K562 (cell line): ENCODE measurements around the gene ARHGEF38. TPM values are rescaled to one million over a fixed set of nuclear protein-coding genes. Genes with fewer than 3 reads are reported as not detected.

ENCODE experiments used
- ATAC-seq: fragments of 200-7000 bp; cut with Tn5 transposase; 3 replicates; pipeline ENCODE4 v1.9.1; 2020; ENCODE audit warnings: moderate library complexity
- BruUV-seq: library from RNA; stranded (reverse); fragments of 400-500 nt; replicated peaks from 2 replicates; lab custom pipeline; 2021; lab: Mats Ljungman, UMichigan
- CTCF ChIA-PET: fragments of 300-600 bp; formaldehyde crosslinking; extraction: SDS; loops from one replicate; lab custom pipeline; 2021; ENCODE audit warnings: low intra/inter-chr PET ratio; lab: Yijun Ruan, JAX
- POLR2A ChIA-PET: fragments of 300-600, 350-650 bp; sonication (Branson Sonifier 250); formaldehyde crosslinking; extraction: SDS; loops from one replicate; lab custom pipeline; 2021; ENCODE audit warnings: antibody characterized with exemption, inconsistent platforms; lab: Yijun Ruan, JAX
- DNase-seq, 4 experiments: peaks; one replicate each; pipeline versions ENCODE4 v3.0.0 to v3.0.0-alpha.2; 2011 to 2018; ENCODE audit warnings: low spot score in 3 of 4, mixed read lengths in 3 of 4; ENCODE audit errors: extremely low read depth in 1 of 4
- FAIRE-seq: peaks from 2 replicates; lab custom pipeline; 2011; peaks lifted over from hg19 to GRCh38; lab: Jason Lieb, UNC
- H2AFZ ChIP-seq: 2 replicates; pipeline ENCODE4 v1.6.0; 2011; ENCODE audit warnings: low read depth, low read length, control low read depth, inconsistent platforms
- H3K27ac ChIP-seq: fragments of 200-600 bp; 3 replicates; pipeline ENCODE4 v1.8.0; 2011; ENCODE audit warnings: low read depth, mild to moderate bottlenecking, control low read depth, inconsistent platforms, low read length, moderate library complexity, mixed read lengths; ENCODE audit errors: extremely low read depth
- H3K27me3 ChIP-seq, 2 experiments: fragments of 300-600 bp in 1 of 2; 2 replicates in 1 of 2; 3 replicates in 1 of 2; pipeline versions ENCODE4 v1.6.0 to v1.8.0; 2011; ENCODE audit warnings: inconsistent platforms in 2 of 2, low read length in 2 of 2, mild to moderate bottlenecking in 1 of 2, mixed read lengths in 1 of 2, moderate library complexity in 1 of 2; ENCODE audit not compliant: control insufficient read depth in 2 of 2, insufficient read depth in 2 of 2
- H3K36me3 ChIP-seq: fragments of 300-600 bp; 3 replicates; pipeline ENCODE4 v1.8.0; 2011; ENCODE audit warnings: mild to moderate bottlenecking, low read length, inconsistent platforms; ENCODE audit not compliant: control insufficient read depth, insufficient read depth
- H3K4me1 ChIP-seq, 2 experiments: fragments of 200-600 bp in 1 of 2; replicated peaks in 1 of 2; 2 replicates in 1 of 2; 3 replicates in 1 of 2; pipeline versions ENCODE4 v1.5.1 to v1.8.0; 2011; ENCODE audit warnings: inconsistent platforms in 2 of 2, low read length in 2 of 2, mild to moderate bottlenecking in 1 of 2, mixed read lengths in 1 of 2, moderate library complexity in 1 of 2; ENCODE audit not compliant: control insufficient read depth in 2 of 2, insufficient read depth in 2 of 2
- H3K4me2 ChIP-seq: 2 replicates; pipeline ENCODE4 v1.6.1; 2011; ENCODE audit warnings: low read length, control low read depth, inconsistent platforms, mixed read lengths; ENCODE audit not compliant: insufficient read depth
- H3K4me3 ChIP-seq: fragments of 200-600 bp; sonication (generic), shearing (Covaris generic); 2 replicates; pipeline ENCODE4 v1.5.1; 2016; ENCODE audit warnings: control low read depth, inconsistent platforms
- H3K79me2 ChIP-seq: fragments of 200-600 bp; 3 replicates; pipeline ENCODE4 v1.8.0; 2011; ENCODE audit warnings: low read length, inconsistent platforms; ENCODE audit not compliant: control insufficient read depth, insufficient read depth
- H3K9ac ChIP-seq, 2 experiments: 2 replicates each; pipeline versions ENCODE4 v1.6.0 to v1.6.1; 2011; ENCODE audit warnings: low read depth in 2 of 2, low read length in 2 of 2, control low read depth in 1 of 2, inconsistent platforms in 1 of 2, mild to moderate bottlenecking in 1 of 2, mixed read lengths in 1 of 2; ENCODE audit not compliant: insufficient read depth in 1 of 2
- H3K9me1 ChIP-seq: one replicate; pipeline ENCODE4 v1.6.0; 2011; ENCODE audit warnings: inconsistent platforms, mild to moderate bottlenecking, low read length, moderate library complexity; ENCODE audit not compliant: control insufficient read depth, insufficient read depth
- H3K9me3 ChIP-seq: replicated peaks from 2 replicates; pipeline ENCODE4 v1.5.1; 2011; ENCODE audit warnings: low read depth, low read length, inconsistent platforms; ENCODE audit not compliant: control insufficient read depth, insufficient read depth
- H4K20me1 ChIP-seq: replicated peaks from 2 replicates; pipeline ENCODE4 v1.6.1; 2011; ENCODE audit warnings: low read length, inconsistent platforms, mixed read lengths; ENCODE audit not compliant: control insufficient read depth, insufficient read depth
- GATAD2A ChIP-seq: fragments of 450-650 bp; IDR thresholded peaks from 2 replicates; pipeline ENCODE4 v1.6.1; 2017
- MCM3 ChIP-seq: fragments of 450-650 bp; IDR thresholded peaks from 2 replicates; pipeline ENCODE4 v1.6.1; 2016
- NR2F6 ChIP-seq: fragments of 450-650 bp; formaldehyde crosslinking; IDR thresholded peaks from 2 replicates; pipeline ENCODE4 v1.4.0; 2020; ENCODE audit warnings: mild to moderate bottlenecking
- ZKSCAN8 ChIP-seq: fragments of 200-800 bp; sonication (Bioruptor generic); IDR thresholded peaks from 2 replicates; pipeline ENCODE4 v1.6.1; 2016; ENCODE audit warnings: missing genetic modification characterization, missing compliant biosample characterization
- ZNF445 ChIP-seq: fragments of 250-450 bp; sonication (Bioruptor Pico); IDR thresholded peaks from 2 replicates; pipeline ENCODE4 v1.4.0; 2020; ENCODE audit warnings: low read depth, mild to moderate bottlenecking, moderate library complexity
- WGBS: fragments of 100-300 bp; shearing (Covaris generic); methylation state at CpG from one replicate; pipeline ENCODE4 v1.1.6; 2016; ENCODE audit warnings: low coverage, mixed read lengths; ENCODE audit not compliant: insufficient coverage; ENCODE audit errors: missing lambda C conversion rate; 5-methylcytosine and 5-hydroxymethylcytosine counted together
- in situ Hi-C: fragments of 300-500 bp; cut with MboI; formaldehyde crosslinking; loops from 4 replicates; pipeline ENCODE4 v1.15.0; 2018; ENCODE audit warnings: inconsistent platforms, mixed read lengths
- intact Hi-C: fragments of 100-400 bp; cut with micrococcal nuclease; formaldehyde crosslinking; loops from 2 replicates; pipeline ENCODE4 v1.14.2; 2022
- polyA plus RNA-seq, 8 experiments: library from polyadenylated mRNA; depleted of rRNA in 4 of 8; stranded (reverse) in 5 of 8; unstranded in 3 of 8; fragments of >200 nt; fragmentation: Nextera tagmentation in 2 of 8; fragmentation: Illumina TruSeq in 1 of 8; extraction: Ambion mirVana in 2 of 8; extraction: Trizol in 1 of 8; gene quantifications; 2 replicates each; pipeline versions ENCODE4 v1.2.1 to v1.2.3, GENCODE V29; 2011 to 2014; ENCODE audit warnings: inconsistent platforms in 1 of 8, missing spikeins in 1 of 8
- total RNA-seq, 7 experiments: library from RNA; depleted of rRNA in 6 of 7; stranded (reverse); fragments of >200 nt in 6 of 7; fragmentation: Illumina TruSeq in 2 of 7; extraction: Trizol in 2 of 7; gene quantifications; 2 replicates each; pipeline versions ENCODE4 v1.2.1 to v1.2.3, GENCODE V29; 2011 to 2021; ENCODE audit warnings: low replicate concordance in 1 of 7
- TF ChIP-seq, protein P1 (sequence below): fragments of 450-650 bp; conservative IDR thresholded peaks from 2 replicates; pipeline ENCODE4 v1.6.1; 2016; ENCODE audit warnings: missing genetic modification characterization, low read depth, mild to moderate bottlenecking, control low read depth, missing compliant biosample characterization

ARHGEF38 gene
- total and polyA plus RNA-seq, 9 of the 15 experiments (the other 6 are each of a cell fraction or from before 2014, with no cell fraction given): 0.17 TPM; not detected in 8

DNA sequence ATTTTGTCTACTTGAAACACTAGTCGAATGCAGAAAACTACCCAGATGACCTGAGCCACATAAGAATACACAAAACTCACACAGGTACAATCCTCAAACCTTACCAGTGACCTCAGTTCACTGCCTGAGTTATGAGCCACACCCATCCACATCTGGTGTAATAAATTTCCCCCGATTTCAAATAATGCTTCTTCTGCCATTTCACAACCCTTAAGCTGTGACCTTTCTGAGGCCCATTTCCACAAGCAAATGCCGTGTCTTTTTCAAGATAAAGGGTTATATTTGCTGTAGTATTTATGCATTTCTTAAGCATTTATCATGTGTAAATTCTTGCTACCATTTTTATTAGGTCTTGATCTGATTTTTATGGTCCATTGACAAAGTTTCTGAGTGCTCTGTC is 1.8 kb upstream of the ARHGEF38 start:
- ChIA-PET POLR2A (no interaction called here), CTCF (no interaction called here)
- WGBS: 0% methylated on average over 3 of the region's 3 CpGs
- intact Hi-C loops (no loop called here), in situ Hi-C loops (no loop called here)
- H3K27me3 ChIP-seq: peaks cover 0 to 7% of the 10 kb centered on the region in 2 experiments; a peak in 1 of 5 replicates
- BruUV-seq: no TSS peak
- H3K79me2 ChIP-seq: no peaks in the 10 kb centered on the region
- ATAC-seq (no peak), FAIRE-seq (no peak), DNase-seq (no peak)
- no peaks in the 10 kb centered on the region for H3K9me1 ChIP-seq
- H3K9me3 ChIP-seq: no peaks in the 10 kb centered on the region
- no peaks in the 10 kb centered on the region for H3K36me3 ChIP-seq
- no peak overlapping the region for H3K9ac ChIP-seq
- no peak overlapping the region for H3K4me3 ChIP-seq
- TF ChIP-seq NR2F6 (CRISPR knock-in tag) (no peak), MCM3 (no peak), ZKSCAN8 (CRISPR knock-in tag) (no peak), GATAD2A (no peak), ZNF445 (CRISPR knock-in tag) (no peak)
- TF ChIP-seq, protein P1, sequence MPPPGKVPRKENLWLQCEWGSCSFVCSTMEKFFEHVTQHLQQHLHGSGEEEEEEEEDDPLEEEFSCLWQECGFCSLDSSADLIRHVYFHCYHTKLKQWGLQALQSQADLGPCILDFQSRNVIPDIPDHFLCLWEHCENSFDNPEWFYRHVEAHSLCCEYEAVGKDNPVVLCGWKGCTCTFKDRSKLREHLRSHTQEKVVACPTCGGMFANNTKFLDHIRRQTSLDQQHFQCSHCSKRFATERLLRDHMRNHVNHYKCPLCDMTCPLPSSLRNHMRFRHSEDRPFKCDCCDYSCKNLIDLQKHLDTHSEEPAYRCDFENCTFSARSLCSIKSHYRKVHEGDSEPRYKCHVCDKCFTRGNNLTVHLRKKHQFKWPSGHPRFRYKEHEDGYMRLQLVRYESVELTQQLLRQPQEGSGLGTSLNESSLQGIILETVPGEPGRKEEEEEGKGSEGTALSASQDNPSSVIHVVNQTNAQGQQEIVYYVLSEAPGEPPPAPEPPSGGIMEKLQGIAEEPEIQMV (tag): no peak
- no peak overlapping the region for H3K27ac ChIP-seq
- H3K4me1 ChIP-seq: no peaks in the 10 kb centered on the region
- no peak overlapping the region for H3K4me2 ChIP-seq
- H2AFZ ChIP-seq: no peak overlapping the region
- no peaks in the 10 kb centered on the region for H4K20me1 ChIP-seq
